GM19372 (cell line): ENCODE results near the gene LRRC14B.
"Not testable (repeated sequence)": the region's sequence is repeated elsewhere in the genome, so short reads cannot be mapped to it uniquely, and the experiment has no call there.

Source experiments
- ATAC-seq: cut with Tn5 transposase; IDR thresholded peaks from one replicate; pipeline ENCODE4 v1.9.1; 2021; ENCODE audit warnings: mild to moderate bottlenecking, low read depth, moderate library complexity; ENCODE audit not compliant: unreplicated experiment

Gene LRRC14B

DNA sequence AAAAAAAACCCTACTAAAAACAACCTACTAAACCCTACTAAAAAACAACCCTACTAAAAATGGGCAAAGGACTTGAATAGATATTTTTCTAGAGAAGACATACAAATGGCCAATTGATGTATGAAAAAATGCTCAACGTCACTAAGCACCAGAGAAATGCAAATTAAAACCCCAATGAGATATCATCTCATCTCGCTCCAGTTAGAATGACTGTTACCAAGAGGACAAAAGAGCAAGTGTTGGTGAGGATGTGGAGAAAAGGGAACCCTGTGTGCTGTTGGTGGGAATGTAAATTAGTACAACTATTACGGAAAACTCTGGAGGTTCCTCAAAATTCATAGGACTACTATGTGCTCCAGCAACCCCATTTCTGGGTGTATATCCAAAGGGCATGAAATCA, 37.6 kb downstream of the LRRC14B start:
- no peak for ATAC-seq

DNA sequence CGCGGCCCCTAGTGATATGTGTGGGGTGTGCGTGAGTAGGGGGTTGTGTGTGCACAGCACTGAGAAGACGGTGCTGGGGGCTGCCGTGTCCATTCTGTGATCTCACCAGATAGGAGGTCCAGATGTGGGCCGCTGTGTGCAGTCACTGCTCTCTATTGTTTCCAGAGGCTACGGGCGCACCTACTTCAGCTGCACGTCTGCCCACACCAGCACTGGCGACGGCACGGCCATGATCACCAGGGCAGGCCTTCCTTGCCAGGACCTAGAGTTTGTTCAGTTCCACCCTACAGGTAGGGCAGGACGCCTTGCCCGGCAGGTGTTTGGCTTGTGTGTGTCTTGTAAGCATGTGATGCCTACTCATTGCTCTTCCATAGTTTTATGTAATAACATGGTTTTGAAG, 39.4 kb downstream of the LRRC14B start:
- ATAC-seq: no peak

DNA sequence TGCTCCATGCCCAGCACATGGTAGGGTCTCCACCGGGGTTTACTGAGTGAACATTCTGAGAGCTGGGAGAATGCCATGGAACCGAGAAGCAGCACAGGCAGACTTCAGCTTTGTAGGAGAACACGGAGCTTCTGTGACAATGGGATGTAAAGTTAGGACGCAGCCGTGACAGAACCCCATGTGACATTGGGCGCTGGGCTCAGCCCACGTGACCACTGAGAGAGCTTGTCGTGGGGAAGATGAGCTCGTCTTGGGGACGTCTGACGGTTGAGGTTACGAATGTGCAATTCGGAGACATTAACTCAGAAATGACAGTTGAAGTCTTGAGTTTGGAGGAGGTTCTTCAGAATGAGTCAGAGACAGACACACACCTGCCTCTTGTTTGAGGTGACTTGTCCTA, 40.4 kb downstream of the LRRC14B start:
- no peak for ATAC-seq

DNA sequence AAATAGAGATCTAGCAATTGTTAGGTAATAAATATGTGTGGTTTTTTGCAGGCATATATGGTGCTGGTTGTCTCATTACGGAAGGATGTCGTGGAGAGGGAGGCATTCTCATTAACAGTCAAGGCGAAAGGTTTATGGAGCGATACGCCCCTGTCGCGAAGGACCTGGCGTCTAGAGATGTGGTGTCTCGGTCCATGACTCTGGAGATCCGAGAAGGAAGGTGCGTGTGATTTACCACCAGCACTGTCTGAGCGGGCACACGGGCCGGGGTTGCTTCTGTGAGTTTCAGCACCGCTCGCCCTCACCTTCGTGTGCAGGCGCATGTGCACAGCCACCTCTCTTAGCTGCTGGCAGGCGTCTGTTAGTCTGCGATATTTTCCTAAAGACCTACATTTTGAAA, 42.1 kb downstream of the LRRC14B start:
- not testable (repeated sequence) for ATAC-seq

DNA sequence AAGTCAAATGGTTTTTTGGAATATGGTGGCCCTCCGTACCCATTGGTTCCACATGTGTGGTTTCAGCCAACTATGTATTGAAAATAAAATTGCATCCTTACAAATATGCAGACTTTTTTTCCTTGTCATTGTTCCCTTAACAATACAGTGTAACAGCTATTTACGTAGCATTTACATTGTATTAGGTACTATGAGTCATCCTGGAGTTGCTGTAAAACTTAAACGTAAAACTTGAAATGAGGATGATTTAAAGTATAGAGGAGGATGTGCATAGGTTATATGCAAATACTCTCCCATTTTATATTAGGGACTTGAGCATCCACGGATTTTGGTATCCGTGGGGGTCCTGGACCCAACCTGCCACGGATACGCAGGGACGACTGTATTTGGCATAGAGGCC, 43.2 kb downstream of the LRRC14B start:
- ATAC-seq: no peak

DNA sequence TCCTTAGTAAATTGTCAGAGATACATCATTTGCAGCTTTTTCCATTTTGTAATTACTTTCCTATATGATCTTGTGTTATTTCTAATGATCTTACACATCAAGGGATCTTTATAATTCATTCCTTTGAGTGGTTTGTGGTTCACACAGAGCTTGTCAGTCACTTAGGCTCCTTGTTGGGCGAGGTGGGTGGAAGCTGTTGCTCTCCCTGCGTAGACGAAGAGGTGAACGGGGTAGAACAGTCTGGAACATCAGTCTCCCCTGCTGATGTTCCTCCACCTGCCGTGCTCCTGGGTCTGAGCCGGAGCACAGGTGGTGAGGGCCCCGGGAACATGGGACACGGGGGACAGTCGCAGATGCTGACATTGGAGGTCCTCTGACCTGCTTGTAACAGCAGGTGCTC, 44.2 kb downstream of the LRRC14B start:
- not testable (repeated sequence) for ATAC-seq

DNA sequence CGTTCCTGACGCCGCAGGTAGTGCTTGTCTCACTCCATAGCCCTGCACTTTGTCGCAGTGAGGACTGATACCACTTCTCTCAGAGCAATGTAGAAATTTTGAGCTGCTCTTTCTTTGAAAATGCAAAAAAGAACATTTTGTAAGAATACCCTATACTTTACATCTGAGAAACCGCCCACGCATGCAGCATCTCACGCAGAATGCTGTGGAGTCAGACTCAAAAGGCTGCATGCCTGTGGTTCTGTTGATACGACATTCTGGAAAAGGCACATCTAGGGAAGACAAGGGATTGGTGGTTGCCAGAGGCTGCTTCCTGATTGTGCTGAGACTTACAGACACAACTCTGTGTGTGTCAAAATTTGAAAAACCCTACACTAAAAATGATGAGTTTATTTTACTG, 46.6 kb downstream of the LRRC14B start:
- not testable (repeated sequence) for ATAC-seq

DNA sequence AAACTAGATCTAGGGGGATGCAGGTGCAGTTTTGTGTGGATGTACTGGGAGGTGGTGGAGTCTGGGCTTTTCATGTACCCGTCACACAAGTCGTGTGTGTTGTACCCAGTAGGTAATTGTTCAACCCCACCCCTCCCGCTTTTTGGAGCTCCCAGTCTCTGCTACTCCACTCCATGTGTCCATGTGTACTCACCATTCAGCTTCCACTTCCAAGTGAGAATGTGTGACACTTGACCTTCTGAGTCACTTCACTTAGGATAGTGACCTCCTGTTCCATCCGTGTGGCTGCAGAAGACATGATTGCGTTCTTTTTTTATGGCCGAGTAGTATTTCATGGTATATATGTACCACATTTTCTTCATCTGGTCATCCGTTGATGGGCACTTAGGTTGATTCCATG, 49.3 kb downstream of the LRRC14B start:
- ATAC-seq: not testable (repeated sequence)

DNA sequence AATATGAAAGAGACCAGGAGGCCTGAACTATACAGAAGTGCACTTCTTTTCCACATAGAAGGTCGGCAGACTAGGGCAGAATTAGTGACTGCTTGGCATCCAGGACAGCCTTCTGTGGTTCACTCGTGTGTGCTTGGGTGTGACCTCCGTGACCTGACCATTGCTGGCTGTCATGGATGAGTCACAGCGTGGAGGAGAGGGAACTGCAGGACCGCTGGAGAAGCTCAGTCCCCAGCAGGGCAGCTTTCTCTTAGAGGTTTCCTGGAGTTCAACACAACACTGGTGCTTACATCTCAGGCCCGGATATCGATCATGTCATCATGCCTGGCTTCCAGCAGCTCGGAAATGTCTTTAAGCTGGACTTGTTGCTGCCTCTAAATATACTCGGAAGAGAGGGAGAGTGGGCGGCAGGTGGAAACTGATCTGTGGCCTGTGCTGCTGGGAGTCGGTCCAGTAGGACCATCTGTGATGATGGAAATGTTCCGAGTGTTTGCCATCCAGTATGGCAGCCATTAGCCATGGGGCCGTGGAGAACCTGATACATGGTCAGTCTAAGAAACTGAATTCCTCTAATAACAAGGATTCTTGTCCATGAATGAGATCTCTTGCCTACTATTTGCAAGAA, 49.9 kb downstream of the LRRC14B start:
- ATAC-seq: not testable (repeated sequence)

DNA sequence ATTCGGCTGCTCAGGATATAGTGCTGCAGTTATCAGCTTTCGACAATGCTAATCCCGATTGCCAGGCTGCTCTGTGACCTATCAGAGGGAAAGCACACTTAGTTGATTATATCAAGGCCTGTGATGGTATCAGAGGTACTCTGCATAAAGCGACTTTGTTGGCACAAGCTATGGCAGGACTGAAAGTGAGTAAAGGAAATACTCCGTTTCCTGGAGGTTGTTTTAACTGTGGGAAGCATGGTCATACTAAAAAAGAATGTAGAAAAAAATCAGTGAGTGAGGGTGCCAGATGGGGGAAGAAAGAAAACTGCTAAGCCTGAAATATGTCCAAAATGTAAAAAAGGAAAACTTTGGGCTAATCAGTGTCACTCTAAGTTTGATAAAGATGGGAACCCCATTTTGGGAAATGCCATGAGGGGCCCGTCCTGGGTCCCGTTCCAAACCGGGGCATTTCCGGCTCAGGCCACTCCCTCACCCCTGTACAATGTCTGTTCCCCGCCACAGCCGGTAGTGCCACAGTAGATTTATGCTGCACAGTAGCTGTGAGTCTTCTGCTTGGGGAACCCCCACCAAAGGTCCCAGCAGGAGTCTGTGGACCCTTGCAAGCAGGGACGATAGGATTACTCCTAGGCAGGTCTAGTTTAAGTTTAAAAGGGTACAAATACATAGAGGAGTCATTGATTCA, 52.5 kb downstream of the LRRC14B start:
- not testable (repeated sequence) for ATAC-seq

DNA sequence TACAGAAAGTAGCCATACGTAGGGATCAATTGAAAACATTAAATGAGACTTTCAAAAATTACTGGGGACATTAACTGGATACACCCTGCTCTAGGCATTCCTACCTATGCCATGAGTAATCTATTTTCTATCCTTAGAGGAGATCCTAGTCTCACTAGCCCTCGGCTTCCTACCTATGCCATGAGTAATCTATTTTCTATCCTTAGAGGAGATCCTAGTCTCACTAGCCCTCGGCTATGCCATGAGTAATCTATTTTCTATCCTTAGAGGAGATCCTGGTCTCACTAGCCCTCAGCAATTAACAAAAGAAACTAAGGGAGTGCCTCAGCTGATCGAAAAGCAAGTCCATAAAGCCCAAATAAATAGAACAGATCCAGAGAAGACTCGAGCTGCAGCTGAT, 54.4 kb downstream of the LRRC14B start:
- ATAC-seq: not testable (repeated sequence)
